Mesendoderm (in vitro differentiated cells): ENCODE data around the gene RAP2A.

ENCODE experiments used
- DNase-seq: peaks from one replicate; pipeline ENCODE4 v3.0.0; 2013
- H2AK5ac ChIP-seq: 2 replicates; pipeline ENCODE4 v1.6.1; 2013; ENCODE audit warnings: low read length, inconsistent platforms
- H2BK120ac ChIP-seq: 2 replicates; pipeline ENCODE4 v1.6.1; 2013; ENCODE audit warnings: low read depth, mild to moderate bottlenecking, low read length, moderate library complexity, mixed read lengths
- H2BK15ac ChIP-seq: replicated peaks from 2 replicates; pipeline ENCODE4 v1.6.1; 2013; ENCODE audit warnings: low read depth, mild to moderate bottlenecking, moderate library complexity
- H2BK5ac ChIP-seq: 2 replicates; pipeline ENCODE4 v1.6.1; 2013; ENCODE audit warnings: low read length, inconsistent platforms
- H3K18ac ChIP-seq: 2 replicates; pipeline ENCODE4 v1.6.1; 2013; ENCODE audit warnings: mild to moderate bottlenecking, low read length, mixed read lengths
- H3K23ac ChIP-seq: one replicate; pipeline ENCODE4 v1.6.1; 2013; ENCODE audit warnings: low read length
- H3K27ac ChIP-seq: 2 replicates; pipeline ENCODE4 v1.5.1; 2013; ENCODE audit warnings: low read depth, mild to moderate bottlenecking, inconsistent platforms, low read length, moderate library complexity
- H3K27me3 ChIP-seq: 2 replicates; pipeline ENCODE4 v1.6.1; 2013; ENCODE audit warnings: low read length, control low read depth, mild to moderate bottlenecking, inconsistent platforms; ENCODE audit not compliant: insufficient read depth, poor library complexity
- H3K36me3 ChIP-seq: 2 replicates; pipeline ENCODE4 v1.6.1; 2013; ENCODE audit warnings: low read length, inconsistent platforms; ENCODE audit not compliant: control insufficient read depth, insufficient read depth
- H3K4ac ChIP-seq: one replicate; pipeline ENCODE4 v1.6.1; 2013; ENCODE audit warnings: low read depth, mild to moderate bottlenecking, low read length, moderate library complexity
- H3K4me1 ChIP-seq: 2 replicates; pipeline ENCODE4 v1.6.1; 2013; ENCODE audit warnings: low read depth, low read length, inconsistent platforms; ENCODE audit not compliant: control insufficient read depth
- H3K4me2 ChIP-seq: 2 replicates; pipeline ENCODE4 v1.6.1; 2013; ENCODE audit warnings: low read length
- H3K4me3 ChIP-seq: 2 replicates; pipeline ENCODE4 v1.5.1; 2013; ENCODE audit warnings: mild to moderate bottlenecking, low read length
- H3K56ac ChIP-seq: one replicate; pipeline ENCODE4 v1.6.1; 2013; ENCODE audit warnings: low read length
- H3K79me1 ChIP-seq: 2 replicates; pipeline ENCODE4 v1.6.1; 2013; ENCODE audit warnings: low read length, inconsistent platforms
- H3K79me2 ChIP-seq: 2 replicates; pipeline ENCODE4 v1.6.1; 2013; ENCODE audit warnings: mild to moderate bottlenecking, low read length; ENCODE audit not compliant: control insufficient read depth, insufficient read depth
- H3K9ac ChIP-seq: 2 replicates; pipeline ENCODE4 v1.6.1; 2013; ENCODE audit warnings: low read length, inconsistent platforms
- H4K5ac ChIP-seq: one replicate; pipeline ENCODE4 v1.6.1; 2013; ENCODE audit warnings: low read length
- H4K8ac ChIP-seq: one replicate; pipeline ENCODE4 v1.6.1; 2013; ENCODE audit warnings: low read depth, mild to moderate bottlenecking, control low read depth, low read length, moderate library complexity
- WGBS: extraction: QIAGEN DNeasy Blood & Tissue Kit; methylation state at CpG from one replicate; pipeline ENCODE4 v1.1.7; 2013; ENCODE audit warnings: low lambda C conversion rate, missing lambda C conversion rate; ENCODE audit not compliant: insufficient coverage; ENCODE audit errors: extremely low coverage; 5-methylcytosine and 5-hydroxymethylcytosine counted together

RAP2A gene

GRCh38 chr13:97492257-97492656, 58.3 kb downstream of the RAP2A start:
- H3K27me3 ChIP-seq, result no peaks in the 10 kb centered on the region
- H2BK120ac ChIP-seq, result no peak overlapping the region
- no CpG with 5 or more reads among the region's 2 CpGs for WGBS
- no peaks in the 10 kb centered on the region for H3K4me1 ChIP-seq
- H4K5ac ChIP-seq, result no peak overlapping the region
- no peak overlapping the region for H3K4ac ChIP-seq
- H2BK5ac ChIP-seq, result no peak overlapping the region
- H3K36me3 ChIP-seq, result no peaks in the 10 kb centered on the region
- no peak overlapping the region for H3K27ac ChIP-seq
- H3K79me1 ChIP-seq, result no peaks in the 10 kb centered on the region
- H3K4me2 ChIP-seq, result no peak overlapping the region
- H3K23ac ChIP-seq, result no peak overlapping the region
- H3K18ac ChIP-seq, result no peak overlapping the region
- no peak overlapping the region for H3K56ac ChIP-seq
- H2BK15ac ChIP-seq, result no peak overlapping the region
- DNase-seq, result no peak
- H3K79me2 ChIP-seq, result no peaks in the 10 kb centered on the region
- no peak overlapping the region for H3K9ac ChIP-seq
- H3K4me3 ChIP-seq, result no peak overlapping the region
- no peak overlapping the region for H2AK5ac ChIP-seq
- H4K8ac ChIP-seq, result no peak overlapping the region

- no peaks in the 10 kb centered on the region for H3K4me1 ChIP-seq
- no peaks in the 10 kb centered on the region for H3K79me2 ChIP-seq
- no peaks in the 10 kb centered on the region for H3K27me3 ChIP-seq
- no peak overlapping the region for H3K23ac ChIP-seq
- H2BK5ac ChIP-seq, result no peak overlapping the region
- H3K4ac ChIP-seq, result no peak overlapping the region
- H3K4me2 ChIP-seq, result no peak overlapping the region
- H3K4me3 ChIP-seq, result no peak overlapping the region
- no CpG with 5 or more reads among the region's 2 CpGs for WGBS
- H4K5ac ChIP-seq, result no peak overlapping the region
- no peak overlapping the region for H3K18ac ChIP-seq
- H3K36me3 ChIP-seq, result no peaks in the 10 kb centered on the region
- no peak overlapping the region for H3K56ac ChIP-seq
- no peak overlapping the region for H2BK15ac ChIP-seq
- no peak overlapping the region for H4K8ac ChIP-seq
- no peaks in the 10 kb centered on the region for H3K79me1 ChIP-seq
- DNase-seq, result no peak
- no peak overlapping the region for H2BK120ac ChIP-seq
- H3K9ac ChIP-seq, result no peak overlapping the region
- H2AK5ac ChIP-seq, result no peak overlapping the region
- no peak overlapping the region for H3K27ac ChIP-seq
These were observed 58.9 kb downstream of the RAP2A start for GRCh38 chr13:97492684-97493371.

GRCh38 chr13:97493456-97493855, 59.5 kb downstream of the RAP2A start:
- no peaks in the 10 kb centered on the region for H3K36me3 ChIP-seq
- DNase-seq, result no peak
- H3K27ac ChIP-seq, result no peak overlapping the region
- H3K27me3 ChIP-seq, result no peaks in the 10 kb centered on the region
- no peak overlapping the region for H3K56ac ChIP-seq
- H3K9ac ChIP-seq, result no peak overlapping the region
- H4K8ac ChIP-seq, result no peak overlapping the region
- H4K5ac ChIP-seq, result no peak overlapping the region
- H2BK15ac ChIP-seq, result no peak overlapping the region
- H3K4me1 ChIP-seq, result no peaks in the 10 kb centered on the region
- no peak overlapping the region for H3K18ac ChIP-seq
- no CpG with 5 or more reads among the region's 1 CpG for WGBS
- H2BK5ac ChIP-seq, result no peak overlapping the region
- H3K79me1 ChIP-seq, result no peaks in the 10 kb centered on the region
- H3K23ac ChIP-seq, result no peak overlapping the region
- no peak overlapping the region for H3K4ac ChIP-seq
- H3K4me3 ChIP-seq, result no peak overlapping the region
- H2BK120ac ChIP-seq, result no peak overlapping the region
- H2AK5ac ChIP-seq, result no peak overlapping the region
- no peak overlapping the region for H3K4me2 ChIP-seq
- H3K79me2 ChIP-seq, result no peaks in the 10 kb centered on the region

GRCh38 chr13:97495678-97496077, 61.7 kb downstream of the RAP2A start:
- H3K79me2 ChIP-seq, result no peaks in the 10 kb centered on the region
- WGBS, result no CpG with 5 or more reads among the region's 8 CpGs
- DNase-seq, result peak; percentile 39

GRCh38 chr13:97496511-97496910, 62.5 kb downstream of the RAP2A start:
- Histone ChIP-seq H3K4me1 (no peaks in the 10 kb centered on the region), H4K5ac (no peak overlapping the region), H3K79me2 (no peaks in the 10 kb centered on the region), H3K4ac (no peak overlapping the region), H3K9ac (no peak overlapping the region), H3K36me3 (no peaks in the 10 kb centered on the region), H3K23ac (no peak overlapping the region), H3K4me2 (no peak overlapping the region), H2BK120ac (no peak overlapping the region), H3K56ac (no peak overlapping the region), H3K18ac (no peak overlapping the region), H3K79me1 (no peaks in the 10 kb centered on the region), H2BK5ac (no peak overlapping the region), H3K27ac (no peak overlapping the region), H3K4me3 (no peak overlapping the region), H4K8ac (no peak overlapping the region), H2BK15ac (no peak overlapping the region), H2AK5ac (no peak overlapping the region), H3K27me3 (no peaks in the 10 kb centered on the region)
- DNase-seq, result peak; percentile 61
- no CpG with 5 or more reads among the region's 2 CpGs for WGBS

More at GRCh38 chr13:97495678-97496077, 61.7 kb downstream of the RAP2A start:
- Histone ChIP-seq H2AK5ac (no peak overlapping the region), H3K4me1 (no peaks in the 10 kb centered on the region), H3K23ac (peak overlapping the region; percentile 8), H3K4me2 (no peak overlapping the region), H3K36me3 (no peaks in the 10 kb centered on the region), H3K56ac (peak overlapping the region; percentile 17), H3K18ac (peak overlapping the region; percentile 28), H3K27me3 (no peaks in the 10 kb centered on the region), H3K27ac (no peak overlapping the region), H3K4me3 (no peak overlapping the region), H2BK15ac (no peak overlapping the region), H3K9ac (no peak overlapping the region), H4K8ac (no peak overlapping the region), H2BK120ac (no peak overlapping the region), H3K79me1 (no peaks in the 10 kb centered on the region), H4K5ac (no peak overlapping the region), H2BK5ac (no peak overlapping the region), H3K4ac (no peak overlapping the region)

- Histone ChIP-seq H3K4ac (no peak overlapping the region), H3K4me1 (no peaks in the 10 kb centered on the region), H2AK5ac (no peak overlapping the region), H3K27ac (no peak overlapping the region), H2BK120ac (no peak overlapping the region), H3K4me3 (no peak overlapping the region), H3K23ac (no peak overlapping the region), H3K79me1 (no peaks in the 10 kb centered on the region), H3K36me3 (no peaks in the 10 kb centered on the region), H3K27me3 (no peaks in the 10 kb centered on the region), H4K8ac (no peak overlapping the region), H2BK15ac (no peak overlapping the region), H3K79me2 (no peaks in the 10 kb centered on the region), H3K4me2 (no peak overlapping the region), H4K5ac (no peak overlapping the region), H2BK5ac (no peak overlapping the region), H3K9ac (no peak overlapping the region), H3K18ac (no peak overlapping the region), H3K56ac (no peak overlapping the region)
- no CpG with 5 or more reads among the region's 3 CpGs for WGBS
- DNase-seq, result no peak
These were observed 63.4 kb downstream of the RAP2A start for GRCh38 chr13:97497400-97497799.
